GM06990 (cell line): ENCODE results near the gene UBXN2A.

Source experiments
- DNase-seq: peaks from one replicate; pipeline ENCODE4 v3.0.0-alpha.2; 2011; ENCODE audit not compliant: insufficient read length; ENCODE audit errors: extremely low read depth
- H3K27me3 ChIP-seq: replicated peaks from 2 replicates; pipeline ENCODE4 v1.6.0; 2011; ENCODE audit warnings: low read length; ENCODE audit not compliant: control insufficient read depth, insufficient read depth
- H3K36me3 ChIP-seq: 2 replicates; pipeline ENCODE4 v1.5.1; 2011; ENCODE audit warnings: low read length; ENCODE audit not compliant: control insufficient read depth, insufficient read depth
- H3K4me3 ChIP-seq: replicated peaks from 2 replicates; pipeline ENCODE4 v1.5.1; 2011; ENCODE audit warnings: low read depth, mild to moderate bottlenecking, control low read depth, low read length
- TF ChIP-seq, protein P1 (sequence below): IDR thresholded peaks from 2 replicates; pipeline ENCODE4 v1.5.1; 2011; ENCODE audit warnings: low read length, control low read depth, mild to moderate bottlenecking, inconsistent platforms; ENCODE audit not compliant: insufficient read depth, poor library complexity, severe bottlenecking

UBXN2A gene

DNA sequence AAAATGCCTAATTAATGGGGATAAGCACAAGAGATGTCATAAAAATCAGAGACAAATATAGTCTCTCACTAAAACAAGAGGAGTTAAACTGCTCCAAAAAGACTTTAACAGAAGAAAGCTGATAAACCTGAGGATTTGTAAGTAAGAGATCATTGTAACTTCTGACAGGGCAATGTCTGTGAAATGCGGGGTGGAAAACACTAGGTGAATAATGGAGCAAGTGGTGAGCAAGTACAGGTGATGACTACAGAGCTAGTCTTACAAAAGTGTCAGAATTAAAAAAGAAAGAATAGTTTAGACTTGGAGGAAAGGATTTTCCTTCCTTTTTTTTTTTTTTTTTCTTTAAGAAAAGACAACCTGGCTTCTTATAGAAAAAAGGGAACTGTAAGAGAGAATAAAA lies 36.0 kb upstream of the UBXN2A start:
- Histone ChIP-seq H3K27me3 (no peaks in the 10 kb centered on the region), H3K4me3 (no peak overlapping the region), H3K36me3 (no peaks in the 10 kb centered on the region)
- TF ChIP-seq, protein P1, sequence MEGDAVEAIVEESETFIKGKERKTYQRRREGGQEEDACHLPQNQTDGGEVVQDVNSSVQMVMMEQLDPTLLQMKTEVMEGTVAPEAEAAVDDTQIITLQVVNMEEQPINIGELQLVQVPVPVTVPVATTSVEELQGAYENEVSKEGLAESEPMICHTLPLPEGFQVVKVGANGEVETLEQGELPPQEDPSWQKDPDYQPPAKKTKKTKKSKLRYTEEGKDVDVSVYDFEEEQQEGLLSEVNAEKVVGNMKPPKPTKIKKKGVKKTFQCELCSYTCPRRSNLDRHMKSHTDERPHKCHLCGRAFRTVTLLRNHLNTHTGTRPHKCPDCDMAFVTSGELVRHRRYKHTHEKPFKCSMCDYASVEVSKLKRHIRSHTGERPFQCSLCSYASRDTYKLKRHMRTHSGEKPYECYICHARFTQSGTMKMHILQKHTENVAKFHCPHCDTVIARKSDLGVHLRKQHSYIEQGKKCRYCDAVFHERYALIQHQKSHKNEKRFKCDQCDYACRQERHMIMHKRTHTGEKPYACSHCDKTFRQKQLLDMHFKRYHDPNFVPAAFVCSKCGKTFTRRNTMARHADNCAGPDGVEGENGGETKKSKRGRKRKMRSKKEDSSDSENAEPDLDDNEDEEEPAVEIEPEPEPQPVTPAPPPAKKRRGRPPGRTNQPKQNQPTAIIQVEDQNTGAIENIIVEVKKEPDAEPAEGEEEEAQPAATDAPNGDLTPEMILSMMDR, result no peak
- no peak for DNase-seq

DNA sequence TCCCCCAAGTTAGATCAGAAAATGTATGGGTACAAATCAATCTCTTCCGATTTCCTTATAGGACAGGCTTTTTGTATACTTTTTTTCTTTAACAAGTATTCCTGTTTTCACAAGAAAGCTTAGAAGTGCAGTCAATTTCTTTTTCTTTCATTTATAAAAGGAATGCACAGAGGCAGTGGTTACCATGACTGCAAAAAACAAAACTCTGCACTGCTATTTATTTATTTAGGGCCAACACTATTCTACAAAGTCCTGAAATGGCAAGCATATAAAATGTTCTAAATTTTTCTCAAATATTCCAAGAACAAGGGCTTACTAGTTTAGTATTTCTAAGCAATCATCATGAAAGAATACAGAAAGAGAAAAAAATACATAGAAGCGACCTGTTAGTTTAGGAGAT lies 35.6 kb upstream of the UBXN2A start:
- Histone ChIP-seq H3K27me3 (no peaks in the 10 kb centered on the region), H3K4me3 (no peak overlapping the region), H3K36me3 (no peaks in the 10 kb centered on the region)
- no peak for DNase-seq
- TF ChIP-seq, protein P1, result no peak

DNA sequence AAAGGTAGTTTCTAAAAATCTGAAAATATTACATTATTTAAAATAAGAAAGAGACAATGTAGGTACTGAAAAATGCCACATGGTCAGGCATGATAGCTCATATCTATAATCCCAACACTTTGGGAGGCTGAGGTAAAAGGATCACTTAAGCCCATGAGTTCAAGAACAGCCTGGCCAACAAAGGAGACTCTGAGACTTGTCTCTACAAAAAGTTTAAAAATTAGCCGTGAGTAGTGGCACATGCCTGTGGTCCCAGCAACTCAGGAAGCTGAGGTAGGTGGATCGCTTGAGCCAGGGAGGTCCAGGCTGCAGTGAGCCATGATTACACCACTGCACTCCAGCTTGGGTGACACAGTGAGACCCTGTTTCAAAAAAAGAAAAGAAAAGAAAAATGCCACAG lies 35.1 kb upstream of the UBXN2A start:
- Histone ChIP-seq H3K36me3 (no peaks in the 10 kb centered on the region), H3K4me3 (no peak overlapping the region), H3K27me3 (no peaks in the 10 kb centered on the region)
- no peak for DNase-seq
- TF ChIP-seq, protein P1, result no peak

DNA sequence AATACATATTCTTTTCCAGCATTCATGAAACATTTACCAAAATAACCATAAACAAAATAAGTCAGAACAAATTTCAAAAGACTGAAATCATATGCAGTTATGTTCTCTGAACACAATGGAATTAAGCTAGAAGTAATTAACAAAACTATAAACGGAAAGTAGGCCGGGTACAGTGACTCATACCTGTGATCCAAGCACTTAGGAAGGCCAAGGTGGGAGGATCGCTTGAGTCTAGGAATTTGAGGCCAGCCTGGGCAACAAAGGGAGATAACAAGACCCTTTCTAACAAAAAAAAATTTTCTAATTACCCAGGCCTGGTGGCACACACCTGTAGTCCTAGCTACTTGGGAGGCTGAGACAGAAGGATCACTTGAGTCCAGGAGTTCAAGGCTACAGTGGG lies 28.2 kb upstream of the UBXN2A start:
- no peak for DNase-seq
- Histone ChIP-seq H3K36me3 (no peaks in the 10 kb centered on the region), H3K27me3 (no peaks in the 10 kb centered on the region), H3K4me3 (no peak overlapping the region)
- TF ChIP-seq, protein P1, result no peak

DNA sequence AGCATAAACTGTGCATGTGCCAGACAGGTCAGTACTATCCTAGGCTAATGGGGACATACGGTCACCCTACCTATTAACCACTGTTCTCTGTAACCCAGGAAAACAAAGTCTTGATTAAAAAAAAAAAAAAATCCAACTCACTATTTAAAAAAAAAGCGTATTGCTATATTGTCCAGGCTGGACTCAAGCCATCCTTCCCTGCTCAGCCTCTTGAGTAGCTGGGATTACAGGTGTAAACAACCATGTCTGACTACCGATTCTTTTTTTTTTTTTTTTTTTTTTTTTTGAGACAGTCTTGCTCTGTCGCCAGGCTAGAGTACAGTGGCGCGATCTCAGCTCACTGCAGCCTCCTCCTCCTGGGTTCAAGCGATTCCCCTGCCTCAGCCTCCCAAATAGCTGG lies 24.9 kb upstream of the UBXN2A start:
- Histone ChIP-seq H3K27me3 (no peaks in the 10 kb centered on the region), H3K4me3 (no peak overlapping the region), H3K36me3 (no peaks in the 10 kb centered on the region)
- DNase-seq, result no peak
- TF ChIP-seq, protein P1, result no peak

DNA sequence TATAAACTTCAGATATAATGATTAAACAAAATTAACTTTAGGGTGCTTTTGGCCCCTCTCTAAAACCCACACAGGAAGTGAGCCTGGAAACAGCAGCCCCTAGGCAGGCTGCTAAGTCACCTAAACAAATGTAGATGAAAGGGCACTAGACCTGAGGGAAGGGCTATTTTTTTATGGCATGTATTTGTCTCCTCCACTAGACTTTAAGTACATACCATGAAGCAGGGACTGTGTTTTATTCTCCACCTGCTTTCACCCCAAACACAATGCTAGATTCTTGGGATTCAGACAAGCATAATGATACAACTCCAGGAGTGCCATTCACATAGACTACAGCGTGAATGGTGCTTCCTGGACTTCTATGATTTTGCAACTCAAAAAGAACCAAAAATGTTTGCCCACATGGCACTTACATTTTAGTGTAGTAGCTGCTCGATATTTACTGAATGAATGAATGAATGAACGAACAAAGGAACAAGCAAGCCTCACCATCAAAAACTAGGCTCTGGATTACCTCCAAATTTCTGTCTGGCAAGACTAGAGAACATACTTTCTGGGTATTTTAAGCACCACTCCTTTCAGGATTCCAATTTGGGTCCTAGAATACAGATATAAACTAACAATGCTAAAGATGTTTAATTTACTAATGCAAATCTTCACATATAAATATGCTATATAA lies 23.4 kb upstream of the UBXN2A start:
- Histone ChIP-seq H3K4me3 (no peak overlapping the region), H3K36me3 (no peaks in the 10 kb centered on the region), H3K27me3 (no peaks in the 10 kb centered on the region)
- TF ChIP-seq, protein P1, result no peak
- no peak for DNase-seq
